Esophagus muscularis mucosa (tissue), 4 donors: Measurements from ENCODE around the gene ST7.

Source experiments
- EP300 ChIP-seq: sonication (generic); formaldehyde crosslinking; IDR thresholded peaks from one replicate; pipeline ENCODE4 v1.6.1; 2017; ENCODE audit warnings: antibody characterized with exemption
- POLR2A ChIP-seq: fragments of 450-650 bp; IDR thresholded peaks from one replicate; pipeline ENCODE4 v1.6.1; 2017; ENCODE audit warnings: antibody characterized with exemption, moderate library complexity, mild to moderate bottlenecking, low read depth
- TF ChIP-seq, protein P1 (sequence below), 3 experiments: fragments of 200-600 bp in 2 of 3; fragments of 450-650 bp in 1 of 3; sonication (generic) in 2 of 3; IDR thresholded peaks; one replicate each; pipeline ENCODE4 v1.5.1; 2017 to 2019; ENCODE audit warnings: antibody characterized with exemption in 3 of 3, mild to moderate bottlenecking in 2 of 3, moderate library complexity in 1 of 3

DNA sequence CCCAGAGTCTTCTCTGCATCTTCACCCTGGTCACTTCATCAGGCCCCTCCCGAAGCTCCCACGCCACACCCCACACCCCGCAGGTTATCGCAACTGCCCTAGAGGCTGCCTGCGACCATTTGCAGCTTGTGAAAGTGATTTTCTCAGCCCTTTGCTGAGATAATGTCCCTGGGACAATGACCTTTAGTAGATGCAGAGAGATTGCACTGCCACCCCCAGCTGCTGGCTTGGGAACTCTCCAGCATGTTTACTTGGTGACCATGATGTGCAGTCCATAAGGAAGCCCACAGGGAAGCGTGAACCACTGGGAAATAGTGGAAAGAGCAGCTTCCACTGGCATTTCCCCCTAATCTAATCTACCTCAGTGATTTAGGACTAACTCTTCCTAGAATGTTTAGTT, 272.2 kb downstream of the ST7 start:
- TF ChIP-seq EP300 (no peak), POLR2A (no peak)
- TF ChIP-seq, protein P1, sequence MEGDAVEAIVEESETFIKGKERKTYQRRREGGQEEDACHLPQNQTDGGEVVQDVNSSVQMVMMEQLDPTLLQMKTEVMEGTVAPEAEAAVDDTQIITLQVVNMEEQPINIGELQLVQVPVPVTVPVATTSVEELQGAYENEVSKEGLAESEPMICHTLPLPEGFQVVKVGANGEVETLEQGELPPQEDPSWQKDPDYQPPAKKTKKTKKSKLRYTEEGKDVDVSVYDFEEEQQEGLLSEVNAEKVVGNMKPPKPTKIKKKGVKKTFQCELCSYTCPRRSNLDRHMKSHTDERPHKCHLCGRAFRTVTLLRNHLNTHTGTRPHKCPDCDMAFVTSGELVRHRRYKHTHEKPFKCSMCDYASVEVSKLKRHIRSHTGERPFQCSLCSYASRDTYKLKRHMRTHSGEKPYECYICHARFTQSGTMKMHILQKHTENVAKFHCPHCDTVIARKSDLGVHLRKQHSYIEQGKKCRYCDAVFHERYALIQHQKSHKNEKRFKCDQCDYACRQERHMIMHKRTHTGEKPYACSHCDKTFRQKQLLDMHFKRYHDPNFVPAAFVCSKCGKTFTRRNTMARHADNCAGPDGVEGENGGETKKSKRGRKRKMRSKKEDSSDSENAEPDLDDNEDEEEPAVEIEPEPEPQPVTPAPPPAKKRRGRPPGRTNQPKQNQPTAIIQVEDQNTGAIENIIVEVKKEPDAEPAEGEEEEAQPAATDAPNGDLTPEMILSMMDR (IDR thresholded peaks at IDR 0.05): no peak
